ENCODE measurements around the gene GNAQ. TPM values are rescaled to one million over a fixed set of nuclear protein-coding genes. Genes with fewer than 3 reads are reported as not detected.

Gene GNAQ
- total and polyA plus RNA-seq, 12 donors, result 5.4 to 19.8 (median 13.2) TPM

GRCh38 chr9:78017190-78017693 lies 14.4 kb downstream of the GNAQ start:
- ATAC-seq (no peak), DNase-seq (no peak)
- Histone ChIP-seq H3K27ac (no peak overlapping the region), H3K9me3 (no peaks in the 10 kb centered on the region), H3K27me3 (no peaks in the 10 kb centered on the region), H3K36me3 (no peaks in the 10 kb centered on the region), H3K4me3 (no peak overlapping the region), H3K4me1 (peaks cover 2 to 73% (median 28%) of the 10 kb centered on the region in 9 donors)
- 94% methylated on average over 3 of the region's 3 CpGs for WGBS, 2 donors
- no peak for TF ChIP-seq CTCF (IDR thresholded peaks at IDR 0.05)
- intact Hi-C loops (cut with DNase I), result no loop called here

GRCh38 chr9:78015241-78015640 lies 16.4 kb downstream of the GNAQ start:
- H3K36me3 ChIP-seq, result no peaks in the 10 kb centered on the region
- DNase-seq (no peak), ATAC-seq (peak in 1 of 8 donors; percentile 20)
- no peaks in the 10 kb centered on the region for H3K27me3 ChIP-seq
- H3K27ac ChIP-seq, result no peak overlapping the region
- intact Hi-C loops (cut with DNase I), result no loop called here
- peaks cover 0 to 70% (median 26%) of the 10 kb centered on the region in 9 donors for H3K4me1 ChIP-seq
- no peak overlapping the region for H3K4me3 ChIP-seq
- no peak for TF ChIP-seq CTCF (IDR thresholded peaks at IDR 0.05)
- no peaks in the 10 kb centered on the region for H3K9me3 ChIP-seq

- no peaks in the 10 kb centered on the region for H3K36me3 ChIP-seq
- H3K4me1 ChIP-seq, result peaks cover 0 to 70% (median 27%) of the 10 kb centered on the region in 9 donors
- H3K9me3 ChIP-seq, result no peaks in the 10 kb centered on the region
- no peak overlapping the region for H3K4me3 ChIP-seq
- WGBS, 2 donors, result 92 to 99% methylated on average over 6 of the region's 6 CpGs
- no peaks in the 10 kb centered on the region for H3K27me3 ChIP-seq
- intact Hi-C loops (cut with DNase I), result no loop called here
- H3K27ac ChIP-seq, result no peak overlapping the region
- no peak for TF ChIP-seq CTCF (IDR thresholded peaks at IDR 0.05)
- ATAC-seq (no peak), DNase-seq (no peak)
These were observed 16.8 kb downstream of the GNAQ start for GRCh38 chr9:78014776-78015175.

GRCh38 chr9:78013934-78014333 lies 17.7 kb downstream of the GNAQ start:
- TF ChIP-seq CTCF (IDR thresholded peaks at IDR 0.05), result no peak
- no peak overlapping the region for H3K4me3 ChIP-seq
- no peaks in the 10 kb centered on the region for H3K9me3 ChIP-seq
- DNase-seq, result no peak
- H3K27me3 ChIP-seq, result no peaks in the 10 kb centered on the region
- no peak overlapping the region for H3K27ac ChIP-seq
- WGBS, 2 donors, result 94 to 98% methylated on average over 1 of the region's 1 CpG
- peaks cover 0 to 70% (median 33%) of the 10 kb centered on the region in 9 donors for H3K4me1 ChIP-seq
- ATAC-seq, result no peak
- H3K36me3 ChIP-seq, result no peaks in the 10 kb centered on the region
- intact Hi-C loops (cut with DNase I), result no loop called here
